IPS DF 6.9 (cell line): ENCODE measurements around the gene EPHA3.

Experiments used
- DNase-seq: peaks from one replicate; pipeline ENCODE4 v3.0.0-alpha.2; 2013; ENCODE audit warnings: low read depth, low spot score
- H3K27ac ChIP-seq: one replicate; pipeline ENCODE4 v1.5.1; 2013; ENCODE audit warnings: low read length, control low read depth
- H3K27me3 ChIP-seq: 2 replicates; pipeline ENCODE4 v1.6.1; 2013; ENCODE audit warnings: mild to moderate bottlenecking, low read length; ENCODE audit not compliant: control insufficient read depth, insufficient read depth
- H3K36me3 ChIP-seq: 2 replicates; pipeline ENCODE4 v1.6.1; 2013; ENCODE audit warnings: low read length; ENCODE audit not compliant: control insufficient read depth, insufficient read depth
- H3K4me1 ChIP-seq: 2 replicates; pipeline ENCODE4 v1.6.1; 2013; ENCODE audit warnings: low read length; ENCODE audit not compliant: control insufficient read depth, insufficient read depth
- H3K4me3 ChIP-seq: 2 replicates; pipeline ENCODE4 v1.5.1; 2013; ENCODE audit warnings: mild to moderate bottlenecking, low read length
- H3K9me3 ChIP-seq: 2 replicates; pipeline ENCODE4 v1.6.1; 2013; ENCODE audit warnings: low read length, inconsistent platforms; ENCODE audit not compliant: control insufficient read depth, insufficient read depth
- WGBS: extraction: QIAGEN DNeasy Blood & Tissue Kit; methylation state at CpG from one replicate; pipeline ENCODE4 v1.1.7; 2013; ENCODE audit warnings: mixed read lengths, missing lambda C conversion rate; ENCODE audit not compliant: insufficient read length, insufficient coverage; 5-methylcytosine and 5-hydroxymethylcytosine counted together

Gene EPHA3

GRCh38 chr3:89223188-89223587 lies 115.8 kb downstream of the EPHA3 start:
- no peaks in the 10 kb centered on the region for H3K36me3 ChIP-seq
- H3K27ac ChIP-seq = no peak overlapping the region
- H3K9me3 ChIP-seq = no peaks in the 10 kb centered on the region
- no peak for DNase-seq
- no peaks in the 10 kb centered on the region for H3K27me3 ChIP-seq
- H3K4me3 ChIP-seq = no peak overlapping the region
- no peaks in the 10 kb centered on the region for H3K4me1 ChIP-seq
- WGBS = 100% methylated on average over 1 of the region's 6 CpGs

GRCh38 chr3:89227218-89227617 lies 119.8 kb downstream of the EPHA3 start:
- Histone ChIP-seq H3K36me3 (no peaks in the 10 kb centered on the region), H3K4me1 (no peaks in the 10 kb centered on the region), H3K4me3 (no peak overlapping the region), H3K27me3 (no peaks in the 10 kb centered on the region), H3K27ac (no peak overlapping the region), H3K9me3 (no peaks in the 10 kb centered on the region)
- no peak for DNase-seq
- WGBS = 100% methylated on average over 4 of the region's 5 CpGs

GRCh38 chr3:89227634-89228033 lies 120.2 kb downstream of the EPHA3 start:
- Histone ChIP-seq H3K36me3 (no peaks in the 10 kb centered on the region), H3K27me3 (no peaks in the 10 kb centered on the region), H3K4me1 (no peaks in the 10 kb centered on the region), H3K9me3 (no peaks in the 10 kb centered on the region), H3K4me3 (no peak overlapping the region), H3K27ac (no peak overlapping the region)
- WGBS = no CpG with 5 or more reads among the region's 2 CpGs
- DNase-seq = no peak

GRCh38 chr3:89232155-89232554 lies 124.7 kb downstream of the EPHA3 start:
- Histone ChIP-seq H3K4me1 (no peaks in the 10 kb centered on the region; the same call in 1 of the 2 replicates), H3K27me3 (no peaks in the 10 kb centered on the region), H3K36me3 (no peaks in the 10 kb centered on the region), H3K4me3 (no peak overlapping the region), H3K9me3 (no peaks in the 10 kb centered on the region), H3K27ac (no peak overlapping the region)
- WGBS = no CpG with 5 or more reads among the region's 2 CpGs
- DNase-seq = no peak

GRCh38 chr3:89234620-89235019 lies 127.2 kb downstream of the EPHA3 start:
- Histone ChIP-seq H3K4me1 (no peaks in the 10 kb centered on the region; the same call in 1 of the 2 replicates), H3K36me3 (no peaks in the 10 kb centered on the region), H3K9me3 (no peaks in the 10 kb centered on the region), H3K4me3 (no peak overlapping the region), H3K27ac (no peak overlapping the region), H3K27me3 (no peaks in the 10 kb centered on the region)
- no peak for DNase-seq

GRCh38 chr3:89238846-89239245 lies 131.4 kb downstream of the EPHA3 start:
- WGBS = no CpG with 5 or more reads among the region's 2 CpGs

GRCh38 chr3:89239774-89240173 lies 132.4 kb downstream of the EPHA3 start:
- Histone ChIP-seq H3K27ac (no peak overlapping the region), H3K36me3 (no peaks in the 10 kb centered on the region), H3K4me3 (no peak overlapping the region), H3K27me3 (no peaks in the 10 kb centered on the region), H3K4me1 (no peaks in the 10 kb centered on the region), H3K9me3 (no peaks in the 10 kb centered on the region)
- no CpG with 5 or more reads among the region's 1 CpG for WGBS
- DNase-seq = no peak

More at GRCh38 chr3:89238846-89239245, 131.4 kb downstream of the EPHA3 start:
- Histone ChIP-seq H3K27ac (no peak overlapping the region), H3K36me3 (no peaks in the 10 kb centered on the region), H3K4me1 (no peaks in the 10 kb centered on the region), H3K9me3 (no peaks in the 10 kb centered on the region), H3K4me3 (no peak overlapping the region), H3K27me3 (no peaks in the 10 kb centered on the region)
- DNase-seq = no peak

- Histone ChIP-seq H3K9me3 (no peaks in the 10 kb centered on the region), H3K36me3 (no peaks in the 10 kb centered on the region), H3K4me3 (no peak overlapping the region), H3K27ac (no peak overlapping the region), H3K27me3 (no peaks in the 10 kb centered on the region), H3K4me1 (no peaks in the 10 kb centered on the region)
- no peak for DNase-seq
- no CpG with 5 or more reads among the region's 2 CpGs for WGBS
Measured at GRCh38 chr3:89245612-89246011, 138.2 kb downstream of the EPHA3 start.

GRCh38 chr3:89246326-89246725 lies 138.9 kb downstream of the EPHA3 start:
- no peaks in the 10 kb centered on the region for H3K4me1 ChIP-seq
- no peak overlapping the region for H3K4me3 ChIP-seq
- no peaks in the 10 kb centered on the region for H3K27me3 ChIP-seq
- H3K27ac ChIP-seq = no peak overlapping the region
- no peaks in the 10 kb centered on the region for H3K9me3 ChIP-seq
- no CpG with 5 or more reads among the region's 1 CpG for WGBS
- no peaks in the 10 kb centered on the region for H3K36me3 ChIP-seq
- DNase-seq = peak; percentile 47

GRCh38 chr3:89250742-89251141 lies 143.3 kb downstream of the EPHA3 start:
- DNase-seq = no peak
- no peaks in the 10 kb centered on the region for H3K36me3 ChIP-seq
- H3K27me3 ChIP-seq = no peaks in the 10 kb centered on the region
- no peak overlapping the region for H3K4me3 ChIP-seq
- no peaks in the 10 kb centered on the region for H3K9me3 ChIP-seq
- H3K4me1 ChIP-seq = no peaks in the 10 kb centered on the region
- WGBS = no CpG with 5 or more reads among the region's 1 CpG
- H3K27ac ChIP-seq = no peak overlapping the region

GRCh38 chr3:89252016-89252415 lies 144.6 kb downstream of the EPHA3 start:
- DNase-seq = no peak
- Histone ChIP-seq H3K27ac (no peak overlapping the region), H3K27me3 (no peaks in the 10 kb centered on the region), H3K4me3 (no peak overlapping the region), H3K9me3 (no peaks in the 10 kb centered on the region), H3K4me1 (no peaks in the 10 kb centered on the region), H3K36me3 (no peaks in the 10 kb centered on the region)
- 100% methylated on average over 2 of the region's 4 CpGs for WGBS
